HG03159 (cell line): ENCODE measurements around the gene ARMC2.
"Not testable (repeated sequence)": the region's sequence is repeated elsewhere in the genome, so short reads cannot be mapped to it uniquely, and the experiment has no call there.

Experiments used
- ATAC-seq: cut with Tn5 transposase; IDR thresholded peaks from one replicate; pipeline ENCODE4 v1.9.1; 2021; ENCODE audit warnings: mild to moderate bottlenecking, moderate library complexity; ENCODE audit not compliant: unreplicated experiment

The ARMC2 gene

GRCh38 chr6:108947114-108947854, 99.1 kb downstream of the ARMC2 start:
- ATAC-seq = no peak

GRCh38 chr6:108948181-108948661, 100.0 kb downstream of the ARMC2 start:
- no peak for ATAC-seq

- no peak for ATAC-seq
Observed at GRCh38 chr6:108951351-108951953, 103.2 kb downstream of the ARMC2 start.

GRCh38 chr6:108952776-108953486, 104.7 kb downstream of the ARMC2 start:
- no peak for ATAC-seq

- ATAC-seq = no peak
Observed at GRCh38 chr6:108953681-108954080, 105.5 kb downstream of the ARMC2 start.

GRCh38 chr6:108955329-108955949, 107.2 kb downstream of the ARMC2 start:
- ATAC-seq = no peak

GRCh38 chr6:108957221-108957620, 109.0 kb downstream of the ARMC2 start:
- ATAC-seq = no peak

- ATAC-seq = no peak
Observed at GRCh38 chr6:108958900-108959770, 110.9 kb downstream of the ARMC2 start.

GRCh38 chr6:108959972-108960582, 111.9 kb downstream of the ARMC2 start:
- ATAC-seq = no peak

- ATAC-seq = no peak
Observed at GRCh38 chr6:108960601-108961000, 112.4 kb downstream of the ARMC2 start.

GRCh38 chr6:108961077-108961476, 112.9 kb downstream of the ARMC2 start:
- no peak for ATAC-seq

- ATAC-seq = no peak
Observed at GRCh38 chr6:108961985-108962384, 113.8 kb downstream of the ARMC2 start.

- ATAC-seq = no peak
Observed at GRCh38 chr6:108966251-108966650, 118.0 kb downstream of the ARMC2 start.

- no peak for ATAC-seq
Observed at GRCh38 chr6:108966855-108967755, 118.9 kb downstream of the ARMC2 start.

GRCh38 chr6:108968325-108969316, 120.4 kb downstream of the ARMC2 start:
- ATAC-seq = no peak

GRCh38 chr6:108969776-108970175, 121.6 kb downstream of the ARMC2 start:
- ATAC-seq = no peak

- ATAC-seq = no peak
Observed at GRCh38 chr6:108974201-108974600, 126.0 kb downstream of the ARMC2 start.

GRCh38 chr6:108978638-108979037, 130.4 kb downstream of the ARMC2 start:
- ATAC-seq = not testable (repeated sequence)
